ENCODE data around the gene PLS1.

PLS1 gene

GRCh38 chr3:142613491-142613890 is 17.3 kb downstream of the PLS1 start:
- H3K9me3 ChIP-seq (ENCODE audit: control insufficient read depth in 1 of 2, low read length in 2 of 2) = no peaks in the 10 kb centered on the region
- no peaks in the 10 kb centered on the region for H3K36me3 ChIP-seq (ENCODE audit: control insufficient read depth in 1 of 2, insufficient read depth in 2 of 2, low read length in 2 of 2)
- H3K27me3 ChIP-seq (ENCODE audit: control insufficient read depth in 1 of 2, insufficient read depth in 2 of 2, low read length in 2 of 2) = no peaks in the 10 kb centered on the region
- peak overlapping the region in 1 of 2 donors; percentile 26 for H3K9ac ChIP-seq (ENCODE audit: low read depth in 1 of 2, low read length in 2 of 2)
- no peak overlapping the region for H3K4me3 ChIP-seq (ENCODE audit: low read depth in 1 of 2, low read length in 2 of 2)
- peaks cover 31 to 42% of the 10 kb centered on the region in 2 donors for H3K4me1 ChIP-seq (ENCODE audit: control insufficient read depth in 1 of 2, insufficient read depth in 2 of 2, low read length in 2 of 2)
- H3K27ac ChIP-seq (ENCODE audit: low read depth, low read length) = peak overlapping the region; percentile 76

GRCh38 chr3:142614059-142614626 is 17.9 kb downstream of the PLS1 start:
- H3K9ac ChIP-seq (ENCODE audit: low read depth in 1 of 2, low read length in 2 of 2) = no peak overlapping the region
- H3K27me3 ChIP-seq (ENCODE audit: control insufficient read depth in 1 of 2, insufficient read depth in 2 of 2, low read length in 2 of 2) = no peaks in the 10 kb centered on the region
- no peaks in the 10 kb centered on the region for H3K9me3 ChIP-seq (ENCODE audit: control insufficient read depth in 1 of 2, low read length in 2 of 2)
- H3K27ac ChIP-seq (ENCODE audit: low read depth, low read length) = peak overlapping the region; percentile 53
- peaks cover 34 to 46% of the 10 kb centered on the region in 2 donors for H3K4me1 ChIP-seq (ENCODE audit: control insufficient read depth in 1 of 2, insufficient read depth in 2 of 2, low read length in 2 of 2)
- no peak overlapping the region for H3K4me3 ChIP-seq (ENCODE audit: low read depth in 1 of 2, low read length in 2 of 2)
- no peaks in the 10 kb centered on the region for H3K36me3 ChIP-seq (ENCODE audit: control insufficient read depth in 1 of 2, insufficient read depth in 2 of 2, low read length in 2 of 2)

DNA sequence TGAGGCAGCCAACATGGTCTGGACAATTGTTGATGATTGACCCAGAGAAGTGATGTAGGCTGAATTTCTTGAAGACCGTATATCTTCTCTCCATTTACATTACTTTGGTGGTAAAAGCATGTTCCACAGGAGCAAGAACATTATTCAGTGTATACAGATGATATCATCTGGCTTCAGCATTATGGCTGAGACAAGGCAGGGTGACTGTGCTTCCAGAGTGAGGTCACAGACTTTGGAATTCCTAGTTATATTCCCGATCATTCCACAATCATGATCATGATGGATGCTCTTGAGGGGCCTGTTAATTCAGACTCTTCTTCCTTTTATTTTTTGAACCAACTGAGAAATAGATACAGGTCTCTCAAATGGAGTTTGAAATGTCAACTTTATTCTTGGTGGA is 19.0 kb downstream of the PLS1 start:
- no peaks in the 10 kb centered on the region for H3K9me3 ChIP-seq (ENCODE audit: control insufficient read depth in 1 of 2, low read length in 2 of 2)
- H3K4me1 ChIP-seq (ENCODE audit: control insufficient read depth in 1 of 2, insufficient read depth in 2 of 2, low read length in 2 of 2) = peaks cover 34 to 53% of the 10 kb centered on the region in 2 donors
- no peak overlapping the region for H3K9ac ChIP-seq (ENCODE audit: low read depth in 1 of 2, low read length in 2 of 2)
- H3K4me3 ChIP-seq (ENCODE audit: low read depth in 1 of 2, low read length in 2 of 2) = no peak overlapping the region
- no peaks in the 10 kb centered on the region for H3K27me3 ChIP-seq (ENCODE audit: control insufficient read depth in 1 of 2, insufficient read depth in 2 of 2, low read length in 2 of 2)
- no peaks in the 10 kb centered on the region for H3K36me3 ChIP-seq (ENCODE audit: control insufficient read depth in 1 of 2, insufficient read depth in 2 of 2, low read length in 2 of 2)
- no peak overlapping the region for H3K27ac ChIP-seq (ENCODE audit: low read depth, low read length)

DNA sequence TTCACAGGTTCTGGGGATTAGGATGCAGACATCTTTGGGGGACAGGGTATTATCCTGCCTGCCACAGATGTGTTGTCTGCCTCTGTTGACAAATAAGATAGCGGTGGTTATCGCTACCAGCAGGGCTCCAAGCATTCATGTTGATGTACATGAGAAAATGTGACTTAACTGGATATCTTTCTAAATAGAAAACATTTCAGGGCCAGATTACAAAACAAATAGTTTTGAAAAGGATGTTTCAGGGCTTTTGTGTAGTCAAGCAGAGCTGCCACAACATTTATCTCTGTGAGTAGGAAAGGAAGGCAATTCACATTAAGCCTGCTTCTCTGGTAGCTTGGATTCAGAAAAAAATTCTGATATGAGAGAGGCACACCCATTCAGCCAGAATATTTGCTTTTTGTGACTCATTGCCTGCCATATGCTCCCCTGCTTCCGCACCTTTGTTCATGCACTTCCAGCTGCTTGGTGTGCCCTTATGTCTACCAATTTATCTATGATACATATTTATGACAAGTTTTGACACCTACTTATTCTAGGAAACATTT is 22.8 kb downstream of the PLS1 start:
- Histone ChIP-seq H3K9ac (ENCODE audit: low read depth in 1 of 2, low read length in 2 of 2) (no peak overlapping the region), H3K27ac (ENCODE audit: low read depth, low read length) (peak overlapping the region; percentile 17), H3K4me1 (ENCODE audit: control insufficient read depth in 1 of 2, insufficient read depth in 2 of 2, low read length in 2 of 2) (peaks cover 42 to 61% of the 10 kb centered on the region in 2 donors), H3K4me3 (ENCODE audit: low read depth in 1 of 2, low read length in 2 of 2) (peak overlapping the region in 1 of 2 donors; percentile 31), H3K36me3 (ENCODE audit: control insufficient read depth in 1 of 2, insufficient read depth in 2 of 2, low read length in 2 of 2) (no peaks in the 10 kb centered on the region), H3K9me3 (ENCODE audit: control insufficient read depth in 1 of 2, low read length in 2 of 2) (no peaks in the 10 kb centered on the region), H3K27me3 (ENCODE audit: control insufficient read depth in 1 of 2, insufficient read depth in 2 of 2, low read length in 2 of 2) (no peaks in the 10 kb centered on the region)

DNA sequence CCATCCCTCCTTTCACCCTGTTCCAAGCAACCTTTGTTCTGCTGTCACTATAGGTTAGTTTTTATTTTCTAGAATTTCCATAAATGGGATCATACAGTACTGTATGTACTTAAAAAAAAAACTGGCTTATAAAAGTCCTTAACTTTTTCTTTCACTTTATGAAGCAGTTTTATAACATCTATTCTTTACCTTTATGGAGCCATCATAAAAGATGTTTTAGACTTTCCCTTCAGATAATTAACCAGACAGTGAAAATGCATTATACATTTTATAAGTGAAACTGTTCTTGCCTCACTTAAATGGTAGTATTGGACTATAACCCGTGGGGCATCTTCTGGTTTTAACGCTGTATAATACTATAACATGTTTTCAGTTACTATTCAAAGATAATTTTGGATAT is 26.2 kb downstream of the PLS1 start:
- Histone ChIP-seq H3K27ac (ENCODE audit: low read depth, low read length) (no peak overlapping the region), H3K4me3 (ENCODE audit: low read depth in 1 of 2, low read length in 2 of 2) (peak overlapping the region in 1 of 2 donors; percentile 49), H3K27me3 (ENCODE audit: control insufficient read depth in 1 of 2, insufficient read depth in 2 of 2, low read length in 2 of 2) (no peaks in the 10 kb centered on the region), H3K36me3 (ENCODE audit: control insufficient read depth in 1 of 2, insufficient read depth in 2 of 2, low read length in 2 of 2) (no peaks in the 10 kb centered on the region), H3K9ac (ENCODE audit: low read depth in 1 of 2, low read length in 2 of 2) (no peak overlapping the region), H3K9me3 (ENCODE audit: control insufficient read depth in 1 of 2, low read length in 2 of 2) (no peaks in the 10 kb centered on the region), H3K4me1 (ENCODE audit: control insufficient read depth in 1 of 2, insufficient read depth in 2 of 2, low read length in 2 of 2) (peaks cover 27 to 50% of the 10 kb centered on the region in 2 donors)

DNA sequence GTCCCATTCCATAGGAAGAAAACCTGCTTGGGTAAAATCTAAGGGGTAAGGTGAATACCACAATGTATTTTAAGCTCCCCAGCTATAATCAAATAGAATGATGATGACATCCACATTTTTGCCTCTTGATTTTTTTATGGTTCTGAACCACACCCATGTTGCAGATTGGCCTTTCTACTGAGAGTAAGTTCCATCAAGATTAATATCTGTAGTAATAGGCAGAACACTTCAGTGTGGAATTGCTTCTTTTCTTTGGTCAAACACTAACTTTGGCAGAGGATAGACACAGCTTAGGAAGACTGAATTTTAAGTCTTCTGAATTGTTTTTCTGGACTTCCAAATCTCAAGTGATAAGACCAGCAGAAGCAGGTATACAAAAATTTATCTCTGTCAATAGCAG is 27.0 kb downstream of the PLS1 start:
- no peaks in the 10 kb centered on the region for H3K9me3 ChIP-seq (ENCODE audit: control insufficient read depth in 1 of 2, low read length in 2 of 2)
- H3K4me3 ChIP-seq (ENCODE audit: low read depth in 1 of 2, low read length in 2 of 2) = peak overlapping the region in 1 of 2 donors; percentile 49
- no peaks in the 10 kb centered on the region for H3K36me3 ChIP-seq (ENCODE audit: control insufficient read depth in 1 of 2, insufficient read depth in 2 of 2, low read length in 2 of 2)
- H3K9ac ChIP-seq (ENCODE audit: low read depth in 1 of 2, low read length in 2 of 2) = no peak overlapping the region
- H3K4me1 ChIP-seq (ENCODE audit: control insufficient read depth in 1 of 2, insufficient read depth in 2 of 2, low read length in 2 of 2) = peaks cover 24 to 43% of the 10 kb centered on the region in 2 donors
- H3K27ac ChIP-seq (ENCODE audit: low read depth, low read length) = no peak overlapping the region
- no peaks in the 10 kb centered on the region for H3K27me3 ChIP-seq (ENCODE audit: control insufficient read depth in 1 of 2, insufficient read depth in 2 of 2, low read length in 2 of 2)

DNA sequence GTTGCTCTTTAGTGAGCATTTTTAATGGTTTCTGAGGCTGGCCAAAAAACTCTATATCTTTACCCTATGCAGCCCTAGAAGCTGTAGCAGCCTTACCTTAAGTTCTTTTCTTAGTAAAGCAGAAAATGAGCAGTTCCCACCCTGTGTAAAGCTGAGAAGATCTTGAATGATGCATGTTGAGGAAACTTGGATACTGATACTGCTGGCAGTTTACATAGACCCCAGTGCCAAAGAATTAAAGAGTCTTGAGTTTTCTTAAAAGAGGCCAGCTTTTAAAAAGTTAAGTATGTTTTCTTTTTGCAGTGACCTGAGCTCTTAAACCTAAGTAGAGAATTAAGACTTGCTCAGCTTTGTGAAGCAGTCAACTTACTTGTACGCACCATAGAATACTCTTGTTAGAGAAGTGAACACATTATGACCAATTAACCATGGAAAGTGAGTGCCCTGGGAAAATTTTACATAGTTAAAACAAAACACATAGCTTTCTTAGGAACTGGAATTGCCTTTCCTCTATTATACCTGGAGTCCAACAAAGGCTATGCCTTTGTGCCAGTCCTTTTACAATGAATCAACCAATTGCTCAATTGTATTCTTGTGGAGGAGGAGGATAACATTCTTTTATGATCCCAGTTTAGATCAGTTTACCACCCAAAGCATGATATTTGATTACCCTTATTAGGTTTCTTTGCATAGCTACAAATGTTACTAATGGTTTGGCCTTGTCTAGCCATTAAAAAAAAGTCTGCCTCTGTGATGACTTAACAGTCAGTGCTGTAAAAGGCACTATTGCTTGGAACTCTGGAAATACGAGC is 28.4 kb downstream of the PLS1 start:
- H3K4me1 ChIP-seq (ENCODE audit: control insufficient read depth in 1 of 2, insufficient read depth in 2 of 2, low read length in 2 of 2) = peaks cover 17 to 29% of the 10 kb centered on the region in 2 donors
- H3K27ac ChIP-seq (ENCODE audit: low read depth, low read length) = no peak overlapping the region
- peak overlapping the region; percentile 34 to 49 for H3K4me3 ChIP-seq (ENCODE audit: low read depth in 1 of 2, low read length in 2 of 2)
- no peaks in the 10 kb centered on the region for H3K36me3 ChIP-seq (ENCODE audit: control insufficient read depth in 1 of 2, insufficient read depth in 2 of 2, low read length in 2 of 2)
- H3K9me3 ChIP-seq (ENCODE audit: control insufficient read depth in 1 of 2, low read length in 2 of 2) = no peaks in the 10 kb centered on the region
- peak overlapping the region in 1 of 2 donors; percentile 35 for H3K9ac ChIP-seq (ENCODE audit: low read depth in 1 of 2, low read length in 2 of 2)
- H3K27me3 ChIP-seq (ENCODE audit: control insufficient read depth in 1 of 2, insufficient read depth in 2 of 2, low read length in 2 of 2) = no peaks in the 10 kb centered on the region

GRCh38 chr3:142625153-142625440 is 28.9 kb downstream of the PLS1 start:
- H3K9me3 ChIP-seq (ENCODE audit: control insufficient read depth in 1 of 2, low read length in 2 of 2) = no peaks in the 10 kb centered on the region

GRCh38 chr3:142626971-142627370 is 30.8 kb downstream of the PLS1 start:
- Histone ChIP-seq H3K9ac (ENCODE audit: low read depth in 1 of 2, low read length in 2 of 2) (no peak overlapping the region), H3K4me1 (ENCODE audit: control insufficient read depth in 1 of 2, insufficient read depth in 2 of 2, low read length in 2 of 2) (peaks cover 5 to 22% of the 10 kb centered on the region in 2 donors), H3K27me3 (ENCODE audit: control insufficient read depth in 1 of 2, insufficient read depth in 2 of 2, low read length in 2 of 2) (no peaks in the 10 kb centered on the region), H3K27ac (ENCODE audit: low read depth, low read length) (no peak overlapping the region), H3K9me3 (ENCODE audit: control insufficient read depth in 1 of 2, low read length in 2 of 2) (no peaks in the 10 kb centered on the region), H3K36me3 (ENCODE audit: control insufficient read depth in 1 of 2, insufficient read depth in 2 of 2, low read length in 2 of 2) (no peaks in the 10 kb centered on the region), H3K4me3 (ENCODE audit: low read depth in 1 of 2, low read length in 2 of 2) (no peak overlapping the region)

More at GRCh38 chr3:142625153-142625440, 28.9 kb downstream of the PLS1 start:
- H3K4me1 ChIP-seq (ENCODE audit: control insufficient read depth in 1 of 2, insufficient read depth in 2 of 2, low read length in 2 of 2) = peaks cover 17 to 26% of the 10 kb centered on the region in 2 donors
- H3K27ac ChIP-seq (ENCODE audit: low read depth, low read length) = no peak overlapping the region
- H3K36me3 ChIP-seq (ENCODE audit: control insufficient read depth in 1 of 2, insufficient read depth in 2 of 2, low read length in 2 of 2) = no peaks in the 10 kb centered on the region
- peak overlapping the region in 1 of 2 donors; percentile 35 for H3K9ac ChIP-seq (ENCODE audit: low read depth in 1 of 2, low read length in 2 of 2)
- H3K27me3 ChIP-seq (ENCODE audit: control insufficient read depth in 1 of 2, insufficient read depth in 2 of 2, low read length in 2 of 2) = no peaks in the 10 kb centered on the region
- H3K4me3 ChIP-seq (ENCODE audit: low read depth in 1 of 2, low read length in 2 of 2) = peak overlapping the region; percentile 34 to 37

DNA sequence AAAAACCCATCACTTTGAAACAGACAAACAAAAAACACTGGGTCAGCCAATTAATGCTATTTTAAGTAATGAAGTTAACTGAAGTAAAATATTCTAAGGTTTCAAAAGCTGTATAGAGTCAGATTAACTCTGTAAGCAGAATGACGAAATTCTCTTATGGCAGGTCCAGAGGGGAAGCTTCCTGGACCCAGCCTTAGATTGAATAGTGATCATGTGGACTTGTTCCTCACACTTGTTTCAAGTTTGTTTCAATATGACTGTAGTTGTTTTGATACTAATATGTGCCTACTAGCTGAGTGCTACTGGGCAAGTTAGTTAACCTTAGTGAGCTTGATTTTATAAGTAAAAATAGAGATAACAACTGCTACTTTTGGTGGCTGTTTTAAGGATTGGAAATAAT is 32.6 kb downstream of the PLS1 start:
- no peaks in the 10 kb centered on the region for H3K9me3 ChIP-seq (ENCODE audit: control insufficient read depth in 1 of 2, low read length in 2 of 2)
- H3K4me3 ChIP-seq (ENCODE audit: low read depth in 1 of 2, low read length in 2 of 2) = no peak overlapping the region

More for the DNA sequence above, 32.6 kb downstream of the PLS1 start:
- no peak overlapping the region for H3K27ac ChIP-seq (ENCODE audit: low read depth, low read length)
- no peaks in the 10 kb centered on the region for H3K36me3 ChIP-seq (ENCODE audit: control insufficient read depth in 1 of 2, insufficient read depth in 2 of 2, low read length in 2 of 2)
- no peak overlapping the region for H3K9ac ChIP-seq (ENCODE audit: low read depth in 1 of 2, low read length in 2 of 2)
- H3K27me3 ChIP-seq (ENCODE audit: control insufficient read depth in 1 of 2, insufficient read depth in 2 of 2, low read length in 2 of 2) = no peaks in the 10 kb centered on the region
- peaks cover 0 to 12% of the 10 kb centered on the region in 2 donors for H3K4me1 ChIP-seq (ENCODE audit: control insufficient read depth in 1 of 2, insufficient read depth in 2 of 2, low read length in 2 of 2)

All from duodenal mucosa (tissue), 2 donors.